ENCODE results near the gene SLC22A23.

- TF ChIP-seq CTCF (IDR thresholded peaks at IDR 0.05; ENCODE audit: low read length) (0 out of 2 replicates have a peak, but pooled peaks have one; percentile 20), EZH2 (optimal IDR thresholded peaks at IDR 0.05; ENCODE audit: low read depth, low read length) (no peak)
These were observed 227.2 kb downstream of the SLC22A23 start for GRCh38 chr6:3229566-3230178.

Measured in MM.1S (cell line).